Measurements from ENCODE around the gene DIDO1.

GRCh38 chr20:62910777-62911497 is 15.4 kb downstream of the DIDO1 start:
- TF ChIP-seq CTCF (IDR thresholded peaks at IDR 0.05): no peak
- no peak for TF ChIP-seq POLR2A (IDR thresholded peaks at IDR 0.05)
